HG03457 (cell line): ENCODE data around the gene ZFAND3.

ENCODE experiments used
- ATAC-seq: cut with Tn5 transposase; IDR thresholded peaks from one replicate; pipeline ENCODE4 v1.9.1; 2021; ENCODE audit warnings: moderate number of reproducible peaks; ENCODE audit not compliant: unreplicated experiment

ZFAND3 gene

GRCh38 chr6:38175786-38176185, 356.3 kb downstream of the ZFAND3 start:
- no peak for ATAC-seq

GRCh38 chr6:38176797-38177751, 357.5 kb downstream of the ZFAND3 start:
- no peak for ATAC-seq

GRCh38 chr6:38177882-38178583, 358.5 kb downstream of the ZFAND3 start:
- no peak for ATAC-seq

- no peak for ATAC-seq
Measured at GRCh38 chr6:38178584-38178886, 359.0 kb downstream of the ZFAND3 start.

GRCh38 chr6:38179300-38179699, 359.8 kb downstream of the ZFAND3 start:
- no peak for ATAC-seq

GRCh38 chr6:38179794-38180430, 360.4 kb downstream of the ZFAND3 start:
- ATAC-seq: no peak

GRCh38 chr6:38180586-38180985, 361.1 kb downstream of the ZFAND3 start:
- no peak for ATAC-seq

GRCh38 chr6:38182426-38182825, 362.9 kb downstream of the ZFAND3 start:
- ATAC-seq: no peak

- ATAC-seq: no peak
Measured at GRCh38 chr6:38183856-38184584, 364.5 kb downstream of the ZFAND3 start.

- no peak for ATAC-seq
Measured at GRCh38 chr6:38184585-38185080, 365.1 kb downstream of the ZFAND3 start.

- no peak for ATAC-seq
Measured at GRCh38 chr6:38185244-38185643, 365.7 kb downstream of the ZFAND3 start.

- ATAC-seq: no peak
Measured at GRCh38 chr6:38185752-38186151, 366.2 kb downstream of the ZFAND3 start.

- no peak for ATAC-seq
Measured at GRCh38 chr6:38187325-38187724, 367.8 kb downstream of the ZFAND3 start.

- no peak for ATAC-seq
Measured at GRCh38 chr6:38187811-38188590, 368.5 kb downstream of the ZFAND3 start.

- no peak for ATAC-seq
Measured at GRCh38 chr6:38188677-38189335, 369.3 kb downstream of the ZFAND3 start.

- ATAC-seq: no peak
Measured at GRCh38 chr6:38191418-38191817, 371.9 kb downstream of the ZFAND3 start.

GRCh38 chr6:38192011-38192410, 372.5 kb downstream of the ZFAND3 start:
- ATAC-seq: no peak

- no peak for ATAC-seq
Measured at GRCh38 chr6:38192487-38192886, 373.0 kb downstream of the ZFAND3 start.

- no peak for ATAC-seq
Measured at GRCh38 chr6:38193051-38193450, 373.5 kb downstream of the ZFAND3 start.
